Measurements from ENCODE around the gene PBLD. TPM values are rescaled to one million over a fixed set of nuclear protein-coding genes. Genes with fewer than 3 reads are reported as not detected.
A peak's percentile ranks its signal among the peaks of the same experiment; 100 is the strongest.

PBLD gene
- polyA plus RNA-seq = 1 to 10 TPM; 1.3 to 2.6 (median 1.5) TPM

DNA sequence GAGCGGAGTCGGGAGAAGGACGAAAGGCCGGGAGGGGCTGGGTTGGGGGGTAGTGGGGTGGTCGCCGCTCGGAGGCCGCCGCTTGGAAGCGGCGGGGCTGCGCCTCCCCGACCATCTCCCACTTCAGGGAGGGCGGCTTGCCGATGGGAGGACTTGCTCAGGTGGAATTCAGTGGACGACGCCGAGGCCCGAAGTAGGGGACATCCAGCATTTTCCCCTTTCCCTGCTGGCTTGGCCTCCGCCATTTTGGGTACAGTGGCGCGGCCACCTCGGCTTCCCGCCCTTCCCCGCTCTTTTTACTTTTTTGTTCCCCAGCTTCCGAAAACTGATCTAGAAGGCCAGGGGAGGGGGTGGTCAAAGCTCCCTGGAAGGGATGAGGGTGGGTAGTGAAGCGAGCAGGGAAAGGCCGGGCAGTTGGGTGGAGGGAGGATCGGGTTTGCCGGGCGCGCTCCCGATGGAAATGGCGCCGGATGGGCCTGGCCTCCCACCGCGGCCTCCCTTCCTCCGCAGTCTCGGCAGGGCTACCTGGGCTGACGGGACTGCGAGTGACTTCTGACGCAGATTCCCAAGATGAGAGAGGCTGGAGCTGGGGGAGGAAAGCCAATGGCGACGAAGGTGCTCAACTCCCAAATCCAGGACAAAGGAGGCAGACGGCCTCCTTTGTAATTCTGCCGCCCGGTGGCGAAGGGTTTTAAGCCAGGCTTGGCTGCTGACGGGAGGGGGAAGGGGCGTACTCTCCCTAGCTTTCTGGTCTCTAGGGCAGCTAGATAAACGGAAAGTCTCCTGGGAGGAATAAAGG, at the start of gene PBLD:
TSS of gene PBLD (minus strand) at position 670 of the 799 bp plus-strand sequence. CDS start 26,084 bp downstream, outside the sequence.
- DNase-seq = peak; percentile 54 to 58 (median 54)
- H3K36me3 Mint-ChIP-seq = no peaks in the 10 kb centered on the region
- H3K4me1 Mint-ChIP-seq = peaks cover 57 to 58% of the 10 kb centered on the region in 2 donors
- H3K27ac Mint-ChIP-seq = peak within 1 kb of the TSS; percentile 97 to 99 (median 99)
- no peaks in the 10 kb centered on the region for H3K9me3 Mint-ChIP-seq
- H3K4me3 Mint-ChIP-seq = peak within 1 kb of the TSS; percentile 98 to 100 (median 100)
- peaks cover 4 to 18% (median 16%) of the 10 kb centered on the region in 3 donors for H3K27me3 Mint-ChIP-seq (ENCODE audit: low read depth in 3 of 3)

- Mint-ChIP-seq H3K4me3 (no peak overlapping the region), H3K9me3 (peaks cover 0 to 10% (median 6%) of the 10 kb centered on the region in 6 donors), H3K27me3 (ENCODE audit: low read depth in 3 of 3) (no peaks in the 10 kb centered on the region), H3K4me1 (no peaks in the 10 kb centered on the region), H3K27ac (peak overlapping the region in 1 of 6 donors; percentile 32), H3K36me3 (peaks cover 37 to 44% (median 40%) of the 10 kb centered on the region in 3 donors)
- DNase-seq = no peak
Measured at GRCh38 chr10:68371604-68372003, 38.9 kb upstream of the PBLD start.

GRCh38 chr10:68367121-68367520, 34.4 kb upstream of the PBLD start:
- no peak overlapping the region for H3K4me3 Mint-ChIP-seq
- peaks cover 16 to 33% (median 21%) of the 10 kb centered on the region in 3 donors for H3K36me3 Mint-ChIP-seq
- H3K9me3 Mint-ChIP-seq = peaks cover 0 to 10% (median 6%) of the 10 kb centered on the region in 6 donors
- DNase-seq = no peak
- H3K27ac Mint-ChIP-seq = no peak overlapping the region
- no peaks in the 10 kb centered on the region for H3K27me3 Mint-ChIP-seq (ENCODE audit: low read depth in 3 of 3)
- H3K4me1 Mint-ChIP-seq = no peaks in the 10 kb centered on the region

- Mint-ChIP-seq H3K27ac (no peak overlapping the region), H3K4me1 (no peaks in the 10 kb centered on the region), H3K36me3 (peaks cover 17 to 29% (median 21%) of the 10 kb centered on the region in 3 donors), H3K9me3 (peaks cover 0 to 9% (median 4%) of the 10 kb centered on the region in 6 donors), H3K4me3 (no peak overlapping the region), H3K27me3 (ENCODE audit: low read depth in 3 of 3) (peaks cover 0 to 1% (median 0%) of the 10 kb centered on the region in 3 donors)
- no peak for DNase-seq
Measured at GRCh38 chr10:68366600-68366999, 33.9 kb upstream of the PBLD start.

- H3K27ac Mint-ChIP-seq = no peak overlapping the region
- H3K36me3 Mint-ChIP-seq = peaks cover 15 to 21% (median 17%) of the 10 kb centered on the region in 3 donors
- no peak for DNase-seq
- H3K4me1 Mint-ChIP-seq = no peaks in the 10 kb centered on the region
- H3K4me3 Mint-ChIP-seq = no peak overlapping the region
- H3K27me3 Mint-ChIP-seq (ENCODE audit: low read depth in 3 of 3) = peaks cover 0 to 1% (median 0%) of the 10 kb centered on the region in 3 donors
- H3K9me3 Mint-ChIP-seq = peaks cover 0 to 3% (median 0%) of the 10 kb centered on the region in 6 donors
Measured at GRCh38 chr10:68365611-68366010, 32.9 kb upstream of the PBLD start.

GRCh38 chr10:68364101-68364886, 31.6 kb upstream of the PBLD start:
- H3K9me3 Mint-ChIP-seq = no peaks in the 10 kb centered on the region
- H3K36me3 Mint-ChIP-seq = peaks cover 8 to 15% (median 11%) of the 10 kb centered on the region in 3 donors
- peaks cover 0 to 1% (median 0%) of the 10 kb centered on the region in 3 donors for H3K27me3 Mint-ChIP-seq (ENCODE audit: low read depth in 3 of 3)
- peak overlapping the region in 2 of 6 donors; percentile 64 to 70 for H3K27ac Mint-ChIP-seq
- no peak overlapping the region for H3K4me3 Mint-ChIP-seq
- no peak for DNase-seq
- no peaks in the 10 kb centered on the region for H3K4me1 Mint-ChIP-seq

- Mint-ChIP-seq H3K27me3 (ENCODE audit: low read depth in 3 of 3) (peaks cover 0 to 1% (median 0%) of the 10 kb centered on the region in 3 donors), H3K27ac (no peak overlapping the region), H3K4me3 (no peak overlapping the region), H3K9me3 (no peaks in the 10 kb centered on the region), H3K36me3 (peaks cover 8 to 18% (median 11%) of the 10 kb centered on the region in 3 donors), H3K4me1 (no peaks in the 10 kb centered on the region)
- no peak for DNase-seq
Measured at GRCh38 chr10:68362590-68362989, 29.9 kb upstream of the PBLD start.

DNA sequence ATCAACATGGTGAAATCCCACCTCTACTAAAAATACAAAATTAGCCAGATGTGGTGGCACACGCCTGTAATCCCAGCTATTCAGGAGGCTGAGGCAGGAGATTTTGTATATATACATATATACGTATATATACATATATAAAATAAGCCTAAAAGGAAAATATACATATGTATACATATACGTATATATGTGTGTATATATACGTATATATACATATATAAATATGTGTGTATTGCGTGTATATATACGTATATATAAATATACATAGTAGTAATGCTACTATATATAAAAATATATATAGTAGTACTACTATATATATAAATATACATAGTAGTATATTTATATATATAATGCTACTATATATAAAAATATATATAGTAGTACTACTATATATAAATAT, 26.5 kb upstream of the PBLD start:
- Mint-ChIP-seq H3K4me1 (no peaks in the 10 kb centered on the region), H3K27me3 (ENCODE audit: low read depth in 3 of 3) (peaks cover 0 to 1% (median 0%) of the 10 kb centered on the region in 3 donors), H3K9me3 (no peaks in the 10 kb centered on the region), H3K27ac (no peak overlapping the region), H3K36me3 (peaks cover 8 to 17% (median 13%) of the 10 kb centered on the region in 3 donors), H3K4me3 (no peak overlapping the region)
- DNase-seq = no peak

DNA sequence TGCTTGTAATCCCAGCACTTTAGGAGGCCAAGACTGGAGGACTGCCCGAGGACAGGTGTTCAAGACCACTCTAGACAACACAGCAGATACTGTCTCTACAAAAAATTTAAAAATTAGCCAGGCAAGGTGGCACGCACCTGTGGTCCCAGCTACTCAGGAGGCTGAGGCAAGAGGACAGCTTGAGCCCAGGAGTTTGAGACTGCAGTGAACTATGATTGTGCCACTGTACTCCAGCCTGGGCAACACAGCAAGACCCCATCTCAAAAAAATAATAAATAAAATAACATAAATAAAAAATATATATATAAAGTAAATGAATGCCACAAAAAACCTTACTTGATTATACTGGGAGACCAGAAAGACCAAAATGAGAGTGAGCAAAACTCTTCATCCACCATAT, 20.8 kb upstream of the PBLD start:
- H3K36me3 Mint-ChIP-seq = peaks cover 7 to 20% (median 9%) of the 10 kb centered on the region in 3 donors
- no peak for DNase-seq
- no peaks in the 10 kb centered on the region for H3K9me3 Mint-ChIP-seq
- no peak overlapping the region for H3K4me3 Mint-ChIP-seq
- H3K27ac Mint-ChIP-seq = peak overlapping the region in 1 of 6 donors; percentile 13
- peaks cover 3 to 5% of the 10 kb centered on the region in 2 donors for H3K4me1 Mint-ChIP-seq
- peaks cover 0 to 1% (median 0%) of the 10 kb centered on the region in 3 donors for H3K27me3 Mint-ChIP-seq (ENCODE audit: low read depth in 3 of 3)

- Mint-ChIP-seq H3K36me3 (peaks cover 9 to 27% (median 10%) of the 10 kb centered on the region in 3 donors), H3K4me3 (no peak overlapping the region), H3K27ac (peak overlapping the region in 5 of 6 donors; percentile 74 to 88 (median 76)), H3K9me3 (no peaks in the 10 kb centered on the region), H3K27me3 (ENCODE audit: low read depth in 3 of 3) (peaks cover 0 to 1% (median 0%) of the 10 kb centered on the region in 3 donors), H3K4me1 (peaks cover 4 to 12% of the 10 kb centered on the region in 2 donors)
- peak; percentile 22 to 42 (median 23) for DNase-seq
Measured at GRCh38 chr10:68348265-68348741, 15.6 kb upstream of the PBLD start.

GRCh38 chr10:68346774-68347173, 14.0 kb upstream of the PBLD start:
- DNase-seq = no peak
- no peaks in the 10 kb centered on the region for H3K9me3 Mint-ChIP-seq
- peaks cover 0 to 2% (median 0%) of the 10 kb centered on the region in 3 donors for H3K27me3 Mint-ChIP-seq (ENCODE audit: low read depth in 3 of 3)
- H3K36me3 Mint-ChIP-seq = peaks cover 12 to 30% (median 12%) of the 10 kb centered on the region in 3 donors
- no peak overlapping the region for H3K4me3 Mint-ChIP-seq
- H3K4me1 Mint-ChIP-seq = peaks cover 4 to 12% of the 10 kb centered on the region in 2 donors
- peak overlapping the region in 4 of 6 donors; percentile 12 to 69 (median 41) for H3K27ac Mint-ChIP-seq

- Mint-ChIP-seq H3K27ac (peak overlapping the region in 4 of 6 donors; percentile 25 to 72 (median 38)), H3K27me3 (ENCODE audit: low read depth in 3 of 3) (peaks cover 0 to 3% (median 0%) of the 10 kb centered on the region in 3 donors), H3K4me3 (no peak overlapping the region), H3K9me3 (no peaks in the 10 kb centered on the region), H3K4me1 (peaks cover 4 to 22% of the 10 kb centered on the region in 2 donors), H3K36me3 (peaks cover 16 to 40% (median 19%) of the 10 kb centered on the region in 3 donors)
- no peak for DNase-seq
Measured at GRCh38 chr10:68345621-68346020, 12.9 kb upstream of the PBLD start.

- Mint-ChIP-seq H3K4me1 (peaks cover 0 to 33% of the 10 kb centered on the region in 2 donors), H3K27me3 (ENCODE audit: low read depth in 3 of 3) (peaks cover 0 to 3% (median 1%) of the 10 kb centered on the region in 3 donors), H3K4me3 (no peak overlapping the region), H3K36me3 (peaks cover 10 to 59% (median 33%) of the 10 kb centered on the region in 3 donors), H3K9me3 (no peaks in the 10 kb centered on the region), H3K27ac (no peak overlapping the region)
- no peak for DNase-seq
Measured at GRCh38 chr10:68342909-68343516, 10.3 kb upstream of the PBLD start.
